GM18868 (cell line): ENCODE measurements around the gene DARS1.

ENCODE experiments used
- ATAC-seq: cut with Tn5 transposase; IDR thresholded peaks from one replicate; pipeline ENCODE4 v1.9.1; 2021; ENCODE audit warnings: mild to moderate bottlenecking, moderate library complexity; ENCODE audit not compliant: unreplicated experiment

Gene DARS1

GRCh38 chr2:135985018-135985825 is at the start of gene DARS1:
DARS1 (minus strand) TSS chr2:135985626; CDS start chr2:135985468, 158 bp downstream.
- ATAC-seq: peak; percentile 82

- peak; percentile 68 for ATAC-seq
These were observed 49.2 kb upstream of the DARS1 start for GRCh38 chr2:136034629-136035028.

- no peak for ATAC-seq
These were observed 47.5 kb upstream of the DARS1 start for GRCh38 chr2:136032817-136033535.

GRCh38 chr2:136032192-136032591 is 46.8 kb upstream of the DARS1 start:
- ATAC-seq: no peak

- no peak for ATAC-seq
These were observed 46.3 kb upstream of the DARS1 start for GRCh38 chr2:136031711-136032110.

- ATAC-seq: no peak
These were observed 45.0 kb upstream of the DARS1 start for GRCh38 chr2:136030406-136030805.

- ATAC-seq: peak; percentile 92
These were observed 43.7 kb upstream of the DARS1 start for GRCh38 chr2:136029149-136029548.

GRCh38 chr2:136028001-136028400 is 42.6 kb upstream of the DARS1 start:
- ATAC-seq: no peak

- no peak for ATAC-seq
These were observed 41.7 kb upstream of the DARS1 start for GRCh38 chr2:136027112-136027511.

GRCh38 chr2:136025057-136025973 is 39.9 kb upstream of the DARS1 start:
- ATAC-seq: peak; percentile 72

GRCh38 chr2:136024616-136025015 is 39.2 kb upstream of the DARS1 start:
- no peak for ATAC-seq

- ATAC-seq: no peak
These were observed 38.8 kb upstream of the DARS1 start for GRCh38 chr2:136024185-136024584.

- ATAC-seq: no peak
These were observed 38.0 kb upstream of the DARS1 start for GRCh38 chr2:136023416-136023815.

GRCh38 chr2:136022396-136023146 is 37.1 kb upstream of the DARS1 start:
- ATAC-seq: no peak

- no peak for ATAC-seq
These were observed 36.5 kb upstream of the DARS1 start for GRCh38 chr2:136021976-136022375.

GRCh38 chr2:136021406-136021805 is 36.0 kb upstream of the DARS1 start:
- ATAC-seq: no peak

GRCh38 chr2:136020831-136021230 is 35.4 kb upstream of the DARS1 start:
- no peak for ATAC-seq

GRCh38 chr2:136019825-136020224 is 34.4 kb upstream of the DARS1 start:
- no peak for ATAC-seq

GRCh38 chr2:136019306-136019705 is 33.9 kb upstream of the DARS1 start:
- ATAC-seq: peak; percentile 68

GRCh38 chr2:136017786-136018185 is 32.4 kb upstream of the DARS1 start:
- ATAC-seq: no peak
